Measurements from ENCODE around the gene GID8. TPM values are rescaled to one million over a fixed set of nuclear protein-coding genes. Genes with fewer than 3 reads are reported as not detected.

GID8 gene
- 48.7 and 50.0 TPM in 2 replicates for total RNA-seq (ENCODE audit: low replicate concordance)

- Mint-ChIP-seq H3K27me3 (ENCODE audit: insufficient read depth, low read depth) (peaks cover 5% of the 10 kb centered on the region), H3K36me3 (peaks cover 14% of the 10 kb centered on the region), H3K4me1 (peaks cover 19% of the 10 kb centered on the region), H3K27ac (peak within 1 kb of the TSS; percentile 99), H3K4me3 (peak within 1 kb of the TSS; percentile 98), H3K9me3 (no peaks in the 10 kb centered on the region)
- H3K9ac ChIP-seq = peak within 1 kb of the TSS; percentile 95
- DNase-seq (ENCODE audit: low spot score) = peak; percentile 81
- peaks cover 26% of the 10 kb centered on the region for H3F3A ChIP-seq (ENCODE audit: low read depth)
- peak within 1 kb of the TSS; percentile 81 for H3K4me3 ChIP-seq
- TF ChIP-seq EZH2 (IDR thresholded peaks at IDR 0.05) (no peak), CTCF (IDR thresholded peaks at IDR 0.05) (no peak), EZH2phosphoT487 (IDR thresholded peaks at IDR 0.05) (no peak)
- peak within 1 kb of the TSS; percentile 64 for H2AFZ ChIP-seq (replicated peaks)
- H4K20me1 ChIP-seq (ENCODE audit: low read depth) = peaks cover 84% of the 10 kb centered on the region
- no peaks in the 10 kb centered on the region for H3K27me3 ChIP-seq
- H3K4me1 ChIP-seq = peaks cover 26% of the 10 kb centered on the region
- H3K79me2 ChIP-seq (ENCODE audit: low read depth) = peaks cover 96% of the 10 kb centered on the region
- H3K4me2 ChIP-seq = peak within 1 kb of the TSS; percentile 89
- H3K9me3 ChIP-seq (ENCODE audit: low read depth) = no peaks in the 10 kb centered on the region
- H3K27ac ChIP-seq = peak within 1 kb of the TSS; percentile 89
- no peaks in the 10 kb centered on the region for H3K36me3 ChIP-seq
Observed at GRCh38 chr20:62938105-62938888, at the start of gene GID8. Gene GID8, plus strand, starts transcription at chr20:62938147. Its CDS starts 3,356 bp downstream, at chr20:62941503.

GRCh38 chr20:62888406-62888805 is 49.5 kb upstream of the GID8 start:
- Histone ChIP-seq H4K20me1 (ENCODE audit: low read depth) (no peaks in the 10 kb centered on the region), H3K36me3 (no peaks in the 10 kb centered on the region), H2AFZ (replicated peaks) (no peak overlapping the region), H3K4me3 (no peak overlapping the region), H3K27ac (no peak overlapping the region), H3K4me2 (no peak overlapping the region), H3K79me2 (ENCODE audit: low read depth) (no peaks in the 10 kb centered on the region), H3K9me3 (ENCODE audit: low read depth) (no peaks in the 10 kb centered on the region), H3F3A (ENCODE audit: low read depth) (peaks cover 3% of the 10 kb centered on the region), H3K4me1 (no peaks in the 10 kb centered on the region), H3K27me3 (no peaks in the 10 kb centered on the region), H3K9ac (no peak overlapping the region)
- H3K27me3 Mint-ChIP-seq (ENCODE audit: insufficient read depth, low read depth) = peaks cover 3% of the 10 kb centered on the region
- no peaks in the 10 kb centered on the region for H3K9me3 Mint-ChIP-seq
- DNase-seq (ENCODE audit: low spot score) = no peak
- no peaks in the 10 kb centered on the region for H3K4me1 Mint-ChIP-seq
- peaks cover 38% of the 10 kb centered on the region for H3K36me3 Mint-ChIP-seq
- H3K27ac Mint-ChIP-seq = no peak overlapping the region
- H3K4me3 Mint-ChIP-seq = no peak overlapping the region
- TF ChIP-seq EZH2phosphoT487 (IDR thresholded peaks at IDR 0.05) (no peak), CTCF (IDR thresholded peaks at IDR 0.05) (no peak), EZH2 (IDR thresholded peaks at IDR 0.05) (no peak)

GRCh38 chr20:62888910-62889309 is 49.0 kb upstream of the GID8 start:
- Histone ChIP-seq H3K36me3 (no peaks in the 10 kb centered on the region), H3K27me3 (no peaks in the 10 kb centered on the region), H3K4me2 (no peak overlapping the region), H3K79me2 (ENCODE audit: low read depth) (no peaks in the 10 kb centered on the region), H3K9me3 (ENCODE audit: low read depth) (no peaks in the 10 kb centered on the region), H3F3A (ENCODE audit: low read depth) (peaks cover 4% of the 10 kb centered on the region), H4K20me1 (ENCODE audit: low read depth) (no peaks in the 10 kb centered on the region), H3K4me1 (no peaks in the 10 kb centered on the region), H3K4me3 (no peak overlapping the region), H3K27ac (no peak overlapping the region), H2AFZ (replicated peaks) (no peak overlapping the region), H3K9ac (no peak overlapping the region)
- Mint-ChIP-seq H3K4me1 (no peaks in the 10 kb centered on the region), H3K27ac (no peak overlapping the region), H3K4me3 (no peak overlapping the region), H3K9me3 (no peaks in the 10 kb centered on the region), H3K27me3 (ENCODE audit: insufficient read depth, low read depth) (peaks cover 2% of the 10 kb centered on the region), H3K36me3 (peaks cover 38% of the 10 kb centered on the region)
- no peak for DNase-seq (ENCODE audit: low spot score)
- TF ChIP-seq EZH2phosphoT487 (IDR thresholded peaks at IDR 0.05) = no peak
- TF ChIP-seq EZH2 (IDR thresholded peaks at IDR 0.05) = no peak
- no peak for TF ChIP-seq CTCF (IDR thresholded peaks at IDR 0.05)

All from neural progenitor cell (in vitro differentiated cells).